PFSK-1 (cell line): ENCODE results near the gene TP53I3.

Experiments
- FOXP2 ChIP-seq: optimal IDR thresholded peaks from 2 replicates; pipeline ENCODE3; 2011; ENCODE audit warnings: borderline replicate concordance, control low read depth, inconsistent platforms; ENCODE audit not compliant: insufficient read depth; ENCODE audit errors: extremely low read length, extremely low read depth
- POLR2AphosphoS5 ChIP-seq: IDR thresholded peaks from 2 replicates; pipeline ENCODE4 v1.6.1; 2012; ENCODE audit warnings: low read depth, mild to moderate bottlenecking, control low read depth, low read length, moderate library complexity
- SIN3A ChIP-seq: IDR thresholded peaks from 2 replicates; pipeline ENCODE4 v1.6.1; 2012; ENCODE audit warnings: mild to moderate bottlenecking, low read length, moderate library complexity, borderline replicate concordance; ENCODE audit not compliant: insufficient read depth
- TAF1 ChIP-seq: IDR thresholded peaks from 2 replicates; pipeline ENCODE4 v1.6.1; 2012; ENCODE audit warnings: low read length, control low read depth, borderline replicate concordance; ENCODE audit not compliant: insufficient read depth
- TF ChIP-seq, protein P1 (sequence below), 2 experiments: IDR thresholded peaks; 2 replicates each; pipeline versions ENCODE4 v1.6.1 to v1.8.0; 2011 to 2012; ENCODE audit warnings: low read depth in 2 of 2, low read length in 2 of 2, control low read depth in 1 of 2, inconsistent platforms in 1 of 2, mild to moderate bottlenecking in 1 of 2, moderate library complexity in 1 of 2; ENCODE audit not compliant: insufficient read depth in 1 of 2

TP53I3 gene

DNA sequence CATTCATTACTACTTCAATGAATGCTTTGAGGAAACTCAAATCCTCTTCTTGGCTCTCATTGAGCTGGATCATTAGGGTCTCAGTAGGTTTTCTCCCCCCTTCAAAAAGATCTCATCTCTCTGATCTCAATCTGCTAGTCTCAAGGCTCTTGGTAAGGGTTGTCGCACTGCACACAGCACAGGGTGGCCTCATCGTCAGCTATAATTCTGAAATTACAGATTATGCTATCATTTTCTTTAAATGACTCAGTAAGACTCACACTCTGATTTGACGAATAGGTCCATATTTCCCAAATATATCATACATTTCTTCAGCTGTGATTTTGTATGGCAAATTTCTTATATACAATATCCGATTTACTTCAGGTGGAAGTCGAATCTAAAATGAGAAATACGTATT lies 10.8 kb downstream of the TP53I3 start:
- TF ChIP-seq POLR2AphosphoS5, result no peak

- TF ChIP-seq, protein P1, sequence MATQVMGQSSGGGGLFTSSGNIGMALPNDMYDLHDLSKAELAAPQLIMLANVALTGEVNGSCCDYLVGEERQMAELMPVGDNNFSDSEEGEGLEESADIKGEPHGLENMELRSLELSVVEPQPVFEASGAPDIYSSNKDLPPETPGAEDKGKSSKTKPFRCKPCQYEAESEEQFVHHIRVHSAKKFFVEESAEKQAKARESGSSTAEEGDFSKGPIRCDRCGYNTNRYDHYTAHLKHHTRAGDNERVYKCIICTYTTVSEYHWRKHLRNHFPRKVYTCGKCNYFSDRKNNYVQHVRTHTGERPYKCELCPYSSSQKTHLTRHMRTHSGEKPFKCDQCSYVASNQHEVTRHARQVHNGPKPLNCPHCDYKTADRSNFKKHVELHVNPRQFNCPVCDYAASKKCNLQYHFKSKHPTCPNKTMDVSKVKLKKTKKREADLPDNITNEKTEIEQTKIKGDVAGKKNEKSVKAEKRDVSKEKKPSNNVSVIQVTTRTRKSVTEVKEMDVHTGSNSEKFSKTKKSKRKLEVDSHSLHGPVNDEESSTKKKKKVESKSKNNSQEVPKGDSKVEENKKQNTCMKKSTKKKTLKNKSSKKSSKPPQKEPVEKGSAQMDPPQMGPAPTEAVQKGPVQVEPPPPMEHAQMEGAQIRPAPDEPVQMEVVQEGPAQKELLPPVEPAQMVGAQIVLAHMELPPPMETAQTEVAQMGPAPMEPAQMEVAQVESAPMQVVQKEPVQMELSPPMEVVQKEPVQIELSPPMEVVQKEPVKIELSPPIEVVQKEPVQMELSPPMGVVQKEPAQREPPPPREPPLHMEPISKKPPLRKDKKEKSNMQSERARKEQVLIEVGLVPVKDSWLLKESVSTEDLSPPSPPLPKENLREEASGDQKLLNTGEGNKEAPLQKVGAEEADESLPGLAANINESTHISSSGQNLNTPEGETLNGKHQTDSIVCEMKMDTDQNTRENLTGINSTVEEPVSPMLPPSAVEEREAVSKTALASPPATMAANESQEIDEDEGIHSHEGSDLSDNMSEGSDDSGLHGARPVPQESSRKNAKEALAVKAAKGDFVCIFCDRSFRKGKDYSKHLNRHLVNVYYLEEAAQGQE (IDR thresholded peaks at IDR 0.05; ENCODE audit: insufficient read depth in 1 of 2, low read depth in 2 of 2, low read length in 2 of 2), result no peak
- TF ChIP-seq TAF1, result no peak
- TF ChIP-seq SIN3A, result no peak
- no peak for TF ChIP-seq FOXP2
- no peak for TF ChIP-seq POLR2AphosphoS5
Observed at GRCh38 chr2:24072259-24072658, 12.4 kb downstream of the TP53I3 start.

GRCh38 chr2:24065341-24065740 lies 19.3 kb downstream of the TP53I3 start:
- TF ChIP-seq SIN3A, result no peak
- TF ChIP-seq, protein P1 (IDR thresholded peaks at IDR 0.05; ENCODE audit: insufficient read depth in 1 of 2, low read depth in 2 of 2, low read length in 2 of 2), result no peak
- no peak for TF ChIP-seq FOXP2
- no peak for TF ChIP-seq TAF1
- no peak for TF ChIP-seq POLR2AphosphoS5

DNA sequence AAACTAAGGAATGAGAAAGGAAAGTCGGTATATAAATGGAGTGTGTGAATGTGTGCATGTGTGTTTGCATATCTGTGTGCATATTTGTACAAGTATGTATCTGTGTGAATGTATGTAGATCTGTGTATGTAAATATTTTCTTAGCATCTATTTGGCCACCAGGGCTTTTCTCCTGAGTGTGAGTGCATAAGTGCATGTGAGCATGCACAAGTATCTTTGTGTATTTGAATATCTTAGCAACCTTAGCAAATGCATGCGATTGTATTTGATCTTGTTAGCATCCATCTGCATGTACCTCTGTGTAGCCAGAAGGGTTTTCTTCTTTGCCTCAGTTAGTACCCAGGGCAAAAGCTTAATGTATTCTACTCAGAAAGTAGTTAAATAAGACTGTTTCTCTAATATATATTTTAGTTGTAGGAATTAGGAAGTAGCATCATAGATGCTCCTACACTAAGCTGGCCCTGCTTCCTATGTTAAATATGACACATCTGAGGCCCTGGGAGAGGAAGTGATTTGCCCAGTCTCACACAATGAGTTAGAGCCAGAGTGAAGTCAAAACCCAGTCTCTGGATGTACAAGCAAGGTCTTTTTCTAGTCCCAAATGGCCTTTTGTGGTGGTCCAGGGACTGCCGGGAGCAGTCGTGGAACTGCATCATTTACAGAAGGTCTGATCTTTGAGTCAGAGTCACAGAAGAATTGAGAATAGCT lies 25.9 kb downstream of the TP53I3 start:
- TF ChIP-seq POLR2AphosphoS5, result no peak
- TF ChIP-seq TAF1, result no peak
- TF ChIP-seq FOXP2, result no peak
- no peak for TF ChIP-seq SIN3A
- TF ChIP-seq, protein P1 (IDR thresholded peaks at IDR 0.05; ENCODE audit: insufficient read depth in 1 of 2, low read depth in 2 of 2, low read length in 2 of 2), result no peak

DNA sequence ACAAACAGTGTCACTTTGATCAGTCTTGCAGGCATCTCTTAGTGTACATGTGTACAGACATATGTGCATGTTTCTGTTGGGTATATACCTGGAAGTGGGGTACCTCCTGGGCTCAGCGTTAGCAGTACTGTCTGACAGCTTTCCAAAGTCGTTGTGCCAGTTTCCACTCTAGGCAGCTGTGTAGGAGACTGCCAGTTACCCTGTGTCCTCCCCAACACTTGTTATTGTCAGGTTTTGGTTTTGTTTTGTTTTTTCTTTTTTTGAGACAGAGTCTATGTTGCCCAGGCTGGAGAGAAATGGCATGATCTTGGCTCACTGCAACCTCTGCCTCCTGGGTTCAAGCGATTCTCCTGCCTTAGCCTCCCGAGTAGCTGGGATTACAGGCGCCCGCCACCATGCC lies 28.9 kb downstream of the TP53I3 start:
- TF ChIP-seq TAF1, result no peak
- no peak for TF ChIP-seq SIN3A
- no peak for TF ChIP-seq POLR2AphosphoS5
- no peak for TF ChIP-seq FOXP2
- TF ChIP-seq, protein P1 (IDR thresholded peaks at IDR 0.05; ENCODE audit: insufficient read depth in 1 of 2, low read depth in 2 of 2, low read length in 2 of 2), result no peak
